K562 (cell line): Measurements from ENCODE around the gene CH25H.

Experiments
- EP300 ChIP-seq: IDR thresholded peaks from 2 replicates; pipeline ENCODE4 v1.6.1; 2012; ENCODE audit warnings: low read length, improper control_type of control experiment
- EZH2 ChIP-seq: IDR thresholded peaks from 2 replicates; pipeline ENCODE4 v1.6.1; 2012; ENCODE audit warnings: low read depth, mild to moderate bottlenecking, inconsistent platforms, low read length, borderline replicate concordance
- NONO ChIP-seq, 2 experiments: fragments of 200-400 bp in 1 of 2; fragments of 450-650 bp in 1 of 2; formaldehyde crosslinking in 1 of 2; IDR thresholded peaks; 2 replicates each; pipeline ENCODE4 v1.6.1; 2017; ENCODE audit warnings: low read depth in 2 of 2, mild to moderate bottlenecking in 2 of 2, moderate library complexity in 2 of 2, low read length in 1 of 2
- TF ChIP-seq, protein P1 (sequence below): sonication (generic); formaldehyde crosslinking; IDR thresholded peaks from 2 replicates; pipeline ENCODE4 v1.8.1; 2023; ENCODE audit warnings: mild to moderate bottlenecking, missing genetic modification reagents
- TF ChIP-seq, protein P2 (sequence below): sonication (generic); formaldehyde crosslinking; IDR thresholded peaks from 2 replicates; pipeline ENCODE4 v1.9.0; 2022; ENCODE audit warnings: mild to moderate bottlenecking, missing genetic modification reagents

DNA sequence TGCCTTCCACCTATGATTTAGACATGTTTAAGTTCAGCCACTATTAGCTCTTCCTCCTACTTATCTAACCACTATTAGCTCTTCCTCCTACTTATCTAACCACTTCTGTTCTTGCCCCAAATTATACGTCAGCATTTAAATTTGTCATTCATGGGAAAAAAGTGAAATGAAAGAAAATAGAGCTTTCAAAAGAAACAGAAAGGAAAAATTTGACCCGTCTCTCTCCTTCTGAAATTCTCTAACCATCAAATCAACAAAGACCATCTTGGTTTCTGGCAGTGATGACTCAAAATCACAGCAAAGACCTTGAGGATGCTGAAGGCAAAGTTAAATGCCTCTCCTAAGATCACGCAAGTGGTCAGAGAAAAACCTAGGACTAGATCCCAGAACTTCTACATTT lies 41.9 kb upstream of the CH25H start:
- TF ChIP-seq, protein P1, sequence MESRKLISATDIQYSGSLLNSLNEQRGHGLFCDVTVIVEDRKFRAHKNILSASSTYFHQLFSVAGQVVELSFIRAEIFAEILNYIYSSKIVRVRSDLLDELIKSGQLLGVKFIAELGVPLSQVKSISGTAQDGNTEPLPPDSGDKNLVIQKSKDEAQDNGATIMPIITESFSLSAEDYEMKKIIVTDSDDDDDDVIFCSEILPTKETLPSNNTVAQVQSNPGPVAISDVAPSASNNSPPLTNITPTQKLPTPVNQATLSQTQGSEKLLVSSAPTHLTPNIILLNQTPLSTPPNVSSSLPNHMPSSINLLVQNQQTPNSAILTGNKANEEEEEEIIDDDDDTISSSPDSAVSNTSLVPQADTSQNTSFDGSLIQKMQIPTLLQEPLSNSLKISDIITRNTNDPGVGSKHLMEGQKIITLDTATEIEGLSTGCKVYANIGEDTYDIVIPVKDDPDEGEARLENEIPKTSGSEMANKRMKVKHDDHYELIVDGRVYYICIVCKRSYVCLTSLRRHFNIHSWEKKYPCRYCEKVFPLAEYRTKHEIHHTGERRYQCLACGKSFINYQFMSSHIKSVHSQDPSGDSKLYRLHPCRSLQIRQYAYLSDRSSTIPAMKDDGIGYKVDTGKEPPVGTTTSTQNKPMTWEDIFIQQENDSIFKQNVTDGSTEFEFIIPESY (CRISPR knock-in tag): no peak
- TF ChIP-seq EZH2 (no peak), EP300 (no peak), NONO (IDR thresholded peaks at IDR 0.05; ENCODE audit: low read depth in 2 of 2, low read length in 1 of 2) (no peak)
- TF ChIP-seq, protein P2, sequence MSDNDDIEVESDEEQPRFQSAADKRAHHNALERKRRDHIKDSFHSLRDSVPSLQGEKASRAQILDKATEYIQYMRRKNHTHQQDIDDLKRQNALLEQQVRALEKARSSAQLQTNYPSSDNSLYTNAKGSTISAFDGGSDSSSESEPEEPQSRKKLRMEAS (CRISPR knock-in tag): no peak
